Measurements from ENCODE around the gene NAALADL2. TPM values are rescaled to one million over a fixed set of nuclear protein-coding genes. Genes with fewer than 3 reads are reported as not detected.
A peak's percentile ranks its signal among the peaks of the same experiment; 100 is the strongest.

The NAALADL2 gene
- total RNA-seq, 4 donors from 2014 or later = 0.85 to 6.3 (median 1.6) TPM

DNA sequence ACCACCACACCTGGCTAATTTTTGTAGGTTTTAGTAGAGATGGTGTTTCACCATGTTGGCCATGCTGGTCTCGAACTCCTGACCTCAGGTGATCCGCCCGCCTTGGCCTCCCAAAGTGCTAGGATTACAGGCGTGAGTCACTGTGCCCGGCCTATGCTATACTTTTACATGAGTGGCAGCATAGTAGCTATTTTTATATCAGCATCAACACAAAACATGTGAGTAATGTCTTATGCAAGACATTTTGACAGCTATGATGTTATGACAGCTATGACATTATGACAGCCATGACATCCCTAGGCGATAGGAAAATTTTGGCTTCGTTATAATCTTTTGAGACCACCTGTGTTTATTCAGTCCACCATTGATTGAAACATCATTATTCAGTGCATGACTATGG is 4.1 kb upstream of the NAALADL2 start:
- H3K27me3 ChIP-seq = no peaks in the 10 kb centered on the region
- 66 to 80% methylated on average over 7 of the region's 7 CpGs for WGBS, 2 donors
- intact Hi-C loops (cut with DNase I) = no loop called here
- no peaks in the 10 kb centered on the region for H3K36me3 ChIP-seq
- no peak overlapping the region for H3K4me3 ChIP-seq
- no peak for TF ChIP-seq POLR2A (IDR thresholded peaks at IDR 0.05)
- TF ChIP-seq, protein P1, sequence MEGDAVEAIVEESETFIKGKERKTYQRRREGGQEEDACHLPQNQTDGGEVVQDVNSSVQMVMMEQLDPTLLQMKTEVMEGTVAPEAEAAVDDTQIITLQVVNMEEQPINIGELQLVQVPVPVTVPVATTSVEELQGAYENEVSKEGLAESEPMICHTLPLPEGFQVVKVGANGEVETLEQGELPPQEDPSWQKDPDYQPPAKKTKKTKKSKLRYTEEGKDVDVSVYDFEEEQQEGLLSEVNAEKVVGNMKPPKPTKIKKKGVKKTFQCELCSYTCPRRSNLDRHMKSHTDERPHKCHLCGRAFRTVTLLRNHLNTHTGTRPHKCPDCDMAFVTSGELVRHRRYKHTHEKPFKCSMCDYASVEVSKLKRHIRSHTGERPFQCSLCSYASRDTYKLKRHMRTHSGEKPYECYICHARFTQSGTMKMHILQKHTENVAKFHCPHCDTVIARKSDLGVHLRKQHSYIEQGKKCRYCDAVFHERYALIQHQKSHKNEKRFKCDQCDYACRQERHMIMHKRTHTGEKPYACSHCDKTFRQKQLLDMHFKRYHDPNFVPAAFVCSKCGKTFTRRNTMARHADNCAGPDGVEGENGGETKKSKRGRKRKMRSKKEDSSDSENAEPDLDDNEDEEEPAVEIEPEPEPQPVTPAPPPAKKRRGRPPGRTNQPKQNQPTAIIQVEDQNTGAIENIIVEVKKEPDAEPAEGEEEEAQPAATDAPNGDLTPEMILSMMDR (IDR thresholded peaks at IDR 0.05) = no peak
- DNase-seq = no peak
- no peak overlapping the region for H3K27ac ChIP-seq
- H3K4me1 ChIP-seq = peaks cover 0 to 19% (median 2%) of the 10 kb centered on the region in 3 donors
- H3K9me3 ChIP-seq = no peaks in the 10 kb centered on the region

DNA sequence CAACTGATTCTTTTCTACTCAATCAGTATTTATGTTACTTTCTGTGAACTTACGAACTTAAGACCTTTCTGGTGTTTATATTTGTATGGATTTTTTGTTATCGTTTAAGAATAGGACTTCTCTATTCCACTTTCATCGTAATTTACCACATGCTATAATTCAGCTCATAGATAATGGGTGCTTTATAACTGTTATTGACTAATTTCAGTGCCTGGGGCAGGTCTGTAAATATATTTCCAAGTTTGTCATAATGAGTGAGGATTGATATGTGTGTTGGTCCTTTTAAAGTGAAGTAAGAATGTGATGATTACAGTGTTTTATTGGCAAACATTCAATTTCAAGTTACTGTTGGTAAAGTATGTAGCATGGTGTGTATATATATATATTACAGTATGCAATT is 1.8 kb upstream of the NAALADL2 start:
- Histone ChIP-seq H3K27me3 (no peaks in the 10 kb centered on the region), H3K36me3 (no peaks in the 10 kb centered on the region), H3K4me3 (no peak overlapping the region), H3K27ac (no peak overlapping the region), H3K9me3 (no peaks in the 10 kb centered on the region), H3K4me1 (peaks cover 0 to 33% (median 2%) of the 10 kb centered on the region in 3 donors)
- DNase-seq = no peak
- intact Hi-C loops (cut with DNase I) = no loop called here
- no peak for TF ChIP-seq POLR2A (IDR thresholded peaks at IDR 0.05)
- TF ChIP-seq, protein P1 (IDR thresholded peaks at IDR 0.05) = no peak
- 63 to 73% methylated on average over 3 of the region's 3 CpGs for WGBS, 2 donors

DNA sequence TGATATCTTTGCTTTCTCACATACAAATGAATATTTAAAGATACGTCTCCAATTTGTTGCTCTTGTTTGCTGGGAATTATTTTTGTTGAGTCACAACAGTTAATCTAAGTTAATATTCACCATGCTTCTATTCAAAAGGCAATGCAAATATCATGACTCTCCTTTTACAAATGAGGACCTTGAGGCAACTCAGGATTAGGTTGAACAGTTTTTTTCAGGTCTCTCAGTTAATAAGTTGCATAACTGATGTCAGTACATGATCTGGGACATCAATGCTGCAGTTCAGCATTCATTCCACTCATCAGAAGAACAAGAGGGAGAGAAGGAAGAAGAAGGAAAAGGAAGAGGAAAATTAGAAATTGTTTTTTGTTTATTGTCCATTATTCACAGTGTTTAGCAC is 781 bp upstream of the NAALADL2 start:
- 34 to 52% methylated on average over 1 of the region's 1 CpG for WGBS, 2 donors
- TF ChIP-seq POLR2A (IDR thresholded peaks at IDR 0.05) = no peak
- TF ChIP-seq, protein P1 (IDR thresholded peaks at IDR 0.05) = peak in 1 of 6 experiments; percentile 20
- Histone ChIP-seq H3K4me3 (no peak overlapping the region), H3K27me3 (no peaks in the 10 kb centered on the region), H3K9me3 (no peaks in the 10 kb centered on the region), H3K27ac (peak overlapping the region in 1 of 4 donors; percentile 19), H3K36me3 (no peaks in the 10 kb centered on the region), H3K4me1 (peaks cover 0 to 44% (median 2%) of the 10 kb centered on the region in 3 donors)
- intact Hi-C loops (cut with DNase I) = no loop called here
- no peak for DNase-seq

DNA sequence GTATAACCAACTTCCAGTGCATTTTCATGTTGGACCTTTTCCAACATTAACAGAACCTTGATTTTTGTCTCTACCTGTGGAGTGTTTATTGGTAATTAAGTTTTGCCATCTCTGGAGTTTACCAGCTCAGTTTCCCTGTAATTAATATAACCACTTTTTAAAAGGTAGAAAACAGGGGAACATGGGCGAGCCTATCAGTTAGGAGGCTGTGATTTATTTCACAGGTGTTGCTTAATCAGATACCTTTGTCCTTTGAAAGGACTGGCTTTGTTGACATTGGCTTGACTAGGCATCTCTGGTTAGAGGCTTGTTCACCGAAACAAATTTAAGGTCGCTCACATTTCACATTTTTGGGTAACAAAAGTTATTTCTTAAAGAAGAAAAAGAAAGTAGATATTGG is 622 bp downstream of the NAALADL2 start:
- no peak for DNase-seq
- intact Hi-C loops (cut with DNase I) = no loop called here
- Histone ChIP-seq H3K36me3 (no peaks in the 10 kb centered on the region), H3K27me3 (no peaks in the 10 kb centered on the region), H3K4me1 (peaks cover 0 to 54% (median 2%) of the 10 kb centered on the region in 3 donors), H3K4me3 (peak overlapping the region in 2 of 4 donors; percentile 9 to 18), H3K27ac (peak overlapping the region in 2 of 4 donors; percentile 46 to 66), H3K9me3 (no peaks in the 10 kb centered on the region)
- TF ChIP-seq POLR2A (IDR thresholded peaks at IDR 0.05) = no peak
- TF ChIP-seq, protein P1 (IDR thresholded peaks at IDR 0.05) = no peak
- 49 to 65% methylated on average over 3 of the region's 3 CpGs for WGBS, 2 donors

DNA sequence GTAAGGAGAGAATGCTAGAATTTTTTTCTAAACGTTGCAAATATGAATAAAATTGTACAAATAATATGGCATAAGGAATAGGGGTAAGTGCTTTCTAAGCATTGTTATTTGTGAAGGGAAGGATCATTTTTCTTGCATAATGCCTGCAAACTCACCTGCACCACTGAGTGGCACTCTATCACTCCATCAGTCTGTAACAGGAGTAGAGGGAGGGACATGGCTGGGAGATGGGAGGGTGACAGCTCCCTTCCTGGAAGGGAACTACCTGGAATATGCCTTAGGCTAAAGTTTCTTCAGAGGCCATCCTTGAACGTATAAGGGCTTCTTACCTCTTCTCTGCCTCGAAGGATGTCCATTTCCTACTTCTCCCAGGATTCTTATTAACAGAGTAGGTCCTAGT is 3.0 kb downstream of the NAALADL2 start:
- intact Hi-C loops (cut with DNase I) = no loop called here
- whole genome bisulfite sequencing, 2 donors = 34 to 45% methylated on average over 3 of the region's 3 CpGs
- no peak for TF ChIP-seq POLR2A (IDR thresholded peaks at IDR 0.05)
- TF ChIP-seq, protein P1 (IDR thresholded peaks at IDR 0.05) = peak in 4 of 6 experiments; percentile 11 to 63 (median 42)
- Histone ChIP-seq H3K36me3 (no peaks in the 10 kb centered on the region), H3K4me1 (peaks cover 0 to 54% (median 2%) of the 10 kb centered on the region in 3 donors), H3K27me3 (no peaks in the 10 kb centered on the region), H3K27ac (no peak overlapping the region), H3K9me3 (no peaks in the 10 kb centered on the region), H3K4me3 (no peak overlapping the region)
- DNase-seq = no peak
